H1 (cell line): ENCODE measurements around the gene KIF26B.

Source experiments
- HDAC2 ChIP-seq, 2 experiments: fragments of 300-600 bp in 1 of 2; sonication (generic) in 1 of 2; IDR thresholded peaks; 2 replicates each; pipeline ENCODE4 v1.6.1; 2011 to 2012; ENCODE audit warnings: low read depth in 2 of 2, low read length in 2 of 2, mild to moderate bottlenecking in 2 of 2, moderate library complexity in 2 of 2, borderline replicate concordance in 1 of 2, inconsistent platforms in 1 of 2
- KDM5A ChIP-seq: fragments of 200-600 bp; IDR thresholded peaks from 2 replicates; pipeline ENCODE4 v1.7.1; 2012; ENCODE audit warnings: mild to moderate bottlenecking, low read length, inconsistent platforms, mixed read lengths
- POLR2A ChIP-seq, 2 experiments: IDR thresholded peaks; 1 replicate in 1 of 2; 2 replicates in 1 of 2; pipeline ENCODE4 v1.6.1; 2011; ENCODE audit warnings: low read depth in 2 of 2, low read length in 2 of 2, mild to moderate bottlenecking in 2 of 2; ENCODE audit errors: control extremely low read depth in 1 of 2
- POLR2AphosphoS5 ChIP-seq: IDR thresholded peaks from 2 replicates; pipeline ENCODE4 v1.6.1; 2011; ENCODE audit warnings: low read depth, low read length
- RXRA ChIP-seq: IDR thresholded peaks from 2 replicates; pipeline ENCODE4 v1.6.1; 2011; ENCODE audit warnings: low read depth, mild to moderate bottlenecking, low read length, moderate library complexity; ENCODE audit not compliant: insufficient read depth
- SIRT6 ChIP-seq: IDR thresholded peaks from one replicate; pipeline ENCODE4 v1.7.1; 2012; ENCODE audit warnings: low read length, inconsistent platforms
- SIX5 ChIP-seq: IDR thresholded peaks from 2 replicates; pipeline ENCODE4 v1.6.1; 2011; ENCODE audit warnings: mild to moderate bottlenecking, low read depth, low read length
- SP2 ChIP-seq: IDR thresholded peaks from 2 replicates; pipeline ENCODE4 v1.6.1; 2012; ENCODE audit warnings: mild to moderate bottlenecking, low read length, inconsistent platforms
- SRF ChIP-seq: IDR thresholded peaks from 2 replicates; pipeline ENCODE4 v1.6.1; 2011; ENCODE audit warnings: mild to moderate bottlenecking, low read depth, low read length, moderate library complexity
- TEAD4 ChIP-seq: IDR thresholded peaks from 2 replicates; pipeline ENCODE4 v1.6.1; 2012; ENCODE audit warnings: low read depth, low read length, inconsistent platforms, mixed read lengths
- USF2 ChIP-seq: IDR thresholded peaks from 2 replicates; pipeline ENCODE4 v1.6.1; 2011; ENCODE audit warnings: low read length, improper control_type of control experiment
- ZNF274 ChIP-seq: IDR thresholded peaks from 2 replicates; pipeline ENCODE4 v1.7.0; 2012; ENCODE audit warnings: low read length, borderline replicate concordance; ENCODE audit errors: extremely low read depth
- TF ChIP-seq, protein P1 (sequence below), 3 experiments: IDR thresholded peaks; 1 replicate in 2 of 3; 2 replicates in 1 of 3; pipeline versions ENCODE4 v1.5.1 to v1.6.1; 2011; ENCODE audit warnings: low read length in 3 of 3, mild to moderate bottlenecking in 3 of 3, inconsistent platforms in 2 of 3, low read depth in 1 of 3, moderate library complexity in 1 of 3; ENCODE audit not compliant: insufficient read depth in 1 of 3; ENCODE audit errors: control extremely low read depth in 1 of 3

GRCh38 chr1:245437369-245438062 is 282.7 kb downstream of the KIF26B start:
- TF ChIP-seq, protein P1, sequence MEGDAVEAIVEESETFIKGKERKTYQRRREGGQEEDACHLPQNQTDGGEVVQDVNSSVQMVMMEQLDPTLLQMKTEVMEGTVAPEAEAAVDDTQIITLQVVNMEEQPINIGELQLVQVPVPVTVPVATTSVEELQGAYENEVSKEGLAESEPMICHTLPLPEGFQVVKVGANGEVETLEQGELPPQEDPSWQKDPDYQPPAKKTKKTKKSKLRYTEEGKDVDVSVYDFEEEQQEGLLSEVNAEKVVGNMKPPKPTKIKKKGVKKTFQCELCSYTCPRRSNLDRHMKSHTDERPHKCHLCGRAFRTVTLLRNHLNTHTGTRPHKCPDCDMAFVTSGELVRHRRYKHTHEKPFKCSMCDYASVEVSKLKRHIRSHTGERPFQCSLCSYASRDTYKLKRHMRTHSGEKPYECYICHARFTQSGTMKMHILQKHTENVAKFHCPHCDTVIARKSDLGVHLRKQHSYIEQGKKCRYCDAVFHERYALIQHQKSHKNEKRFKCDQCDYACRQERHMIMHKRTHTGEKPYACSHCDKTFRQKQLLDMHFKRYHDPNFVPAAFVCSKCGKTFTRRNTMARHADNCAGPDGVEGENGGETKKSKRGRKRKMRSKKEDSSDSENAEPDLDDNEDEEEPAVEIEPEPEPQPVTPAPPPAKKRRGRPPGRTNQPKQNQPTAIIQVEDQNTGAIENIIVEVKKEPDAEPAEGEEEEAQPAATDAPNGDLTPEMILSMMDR (IDR thresholded peaks at IDR 0.05; ENCODE audit: control extremely low read depth in 1 of 3, insufficient read depth in 1 of 3, low read depth in 1 of 3, low read length in 3 of 3), result no peak
- TF ChIP-seq POLR2AphosphoS5 (no peak), USF2 (no peak), POLR2A (IDR thresholded peaks at IDR 0.05; ENCODE audit: control extremely low read depth in 1 of 2, low read depth in 2 of 2, low read length in 2 of 2) (no peak), SIRT6 (no peak), SRF (no peak), SIX5 (no peak), ZNF274 (no peak), RXRA (no peak), KDM5A (no peak), HDAC2 (IDR thresholded peaks at IDR 0.05; ENCODE audit: borderline replicate concordance in 1 of 2, low read depth in 2 of 2, low read length in 2 of 2) (no peak), TEAD4 (no peak), SP2 (no peak)
